H1 (cell line): Measurements from ENCODE around the gene USP12. TPM values are rescaled to one million over a fixed set of nuclear protein-coding genes. Genes with fewer than 3 reads are reported as not detected.

ENCODE experiments used
- CTCF ChIA-PET: fragments of 300-600 bp; sonication (Branson Sonifier 250); formaldehyde crosslinking; loops from one replicate; lab custom pipeline; 2021; ENCODE audit not compliant: partially characterized antibody; lab: Charles Lee
- POLR2A ChIA-PET: fragments of 300-600 bp; sonication (Branson Sonifier 250); formaldehyde crosslinking; loops from one replicate; lab custom pipeline; 2021; ENCODE audit warnings: inconsistent platforms; ENCODE audit not compliant: partially characterized antibody; lab: Charles Lee
- DNase-seq, 2 experiments: peaks; one replicate each; pipeline versions ENCODE4 v3.0.0 to v3.0.0-alpha.2; 2010 to 2022; ENCODE audit warnings: low spot score in 2 of 2, low read depth in 1 of 2, mixed read lengths in 1 of 2
- FAIRE-seq: peaks from 2 replicates; lab custom pipeline; 2011; peaks lifted over from hg19 to GRCh38; lab: Jason Lieb, UNC
- H2AFZ ChIP-seq: 2 replicates; pipeline ENCODE4 v1.8.1; 2012; ENCODE audit warnings: low read length, inconsistent platforms
- H2AK5ac ChIP-seq: 2 replicates; pipeline ENCODE4 v1.6.1; 2013; ENCODE audit warnings: low read depth, low read length
- H2BK120ac ChIP-seq: replicated peaks from 2 replicates; pipeline ENCODE3; 2013; ENCODE audit warnings: low read depth, low read length, inconsistent platforms
- H2BK12ac ChIP-seq: 2 replicates; pipeline ENCODE4 v1.6.1; 2013; ENCODE audit warnings: low read depth, low read length
- H2BK15ac ChIP-seq: 2 replicates; pipeline ENCODE4 v1.6.1; 2013; ENCODE audit warnings: low read length
- H2BK20ac ChIP-seq: 2 replicates; pipeline ENCODE4 v1.6.1; 2013; ENCODE audit warnings: low read length
- H2BK5ac ChIP-seq: 2 replicates; pipeline ENCODE4 v1.6.1; 2013; ENCODE audit warnings: low read depth, low read length
- H3K14ac ChIP-seq: 2 replicates; pipeline ENCODE4 v1.6.1; 2013; ENCODE audit warnings: inconsistent platforms; ENCODE audit not compliant: insufficient read length
- H3K18ac ChIP-seq: 2 replicates; pipeline ENCODE4 v1.6.1; 2013; ENCODE audit warnings: low read length; ENCODE audit errors: extremely low read depth
- H3K23ac ChIP-seq: 2 replicates; pipeline ENCODE4 v1.6.1; 2013; ENCODE audit warnings: inconsistent platforms; ENCODE audit not compliant: insufficient read length
- H3K23me2 ChIP-seq: 2 replicates; pipeline ENCODE4 v1.6.1; 2013; ENCODE audit warnings: low read depth, low read length
- H3K27ac ChIP-seq: 2 replicates; pipeline ENCODE4 v1.6.1; 2011; ENCODE audit warnings: low read depth, low read length, inconsistent platforms
- H3K27me3 ChIP-seq, 4 experiments: replicated peaks in 1 of 4; 1 replicate in 1 of 4; 2 replicates in 3 of 4; pipeline versions ENCODE4 v1.6.1 to v1.8.1; 2011 to 2013; ENCODE audit warnings: low read length in 3 of 4, mild to moderate bottlenecking in 3 of 4, inconsistent platforms in 2 of 4, mixed read lengths in 2 of 4, moderate library complexity in 1 of 4; ENCODE audit not compliant: control insufficient read depth in 3 of 4, insufficient read depth in 3 of 4; ENCODE audit errors: extremely low read depth in 1 of 4
- H3K36me3 ChIP-seq, 4 experiments: 2 replicates each; pipeline versions ENCODE4 v1.6.1 to v1.8.1; 2011 to 2013; ENCODE audit warnings: mild to moderate bottlenecking in 4 of 4, low read length in 3 of 4, moderate library complexity in 2 of 4, control low read depth in 1 of 4, inconsistent platforms in 1 of 4; ENCODE audit not compliant: insufficient read depth in 4 of 4, control insufficient read depth in 2 of 4
- H3K4ac ChIP-seq: replicated peaks from 2 replicates; pipeline ENCODE3; 2013; ENCODE audit warnings: low read length, low read depth, mixed read lengths, inconsistent platforms; ENCODE audit not compliant: insufficient read length
- H3K4me1 ChIP-seq, 4 experiments: replicated peaks in 1 of 4; 1 replicate in 1 of 4; 2 replicates in 3 of 4; pipeline versions ENCODE4 v1.6.1 to v1.8.1; 2011 to 2013; ENCODE audit warnings: low read length in 3 of 4, inconsistent platforms in 2 of 4, mixed read lengths in 1 of 4; ENCODE audit not compliant: insufficient read depth in 4 of 4, control insufficient read depth in 3 of 4
- H3K4me2 ChIP-seq, 2 experiments: 2 replicates each; pipeline versions ENCODE4 v1.6.1 to v1.8.1; 2011 to 2013; ENCODE audit warnings: low read depth in 2 of 2, low read length in 2 of 2, control low read depth in 1 of 2, inconsistent platforms in 1 of 2, mild to moderate bottlenecking in 1 of 2; ENCODE audit not compliant: insufficient read depth in 1 of 2
- H3K4me3 ChIP-seq, 4 experiments: fragments of 200-600, 300-600 bp in 1 of 4; sonication (generic), shearing (Covaris generic), sonication (Bioruptor Twin) in 1 of 4; 2 replicates each; pipeline versions ENCODE4 v1.5.1 to v1.8.1; 2011 to 2016; ENCODE audit warnings: low read length in 4 of 4, low read depth in 3 of 4, control low read depth in 2 of 4, inconsistent platforms in 2 of 4, mild to moderate bottlenecking in 2 of 4, mixed read lengths in 1 of 4, moderate library complexity in 1 of 4; ENCODE audit not compliant: insufficient read depth in 2 of 4; ENCODE audit errors: extremely low read depth in 1 of 4
- H3K56ac ChIP-seq: replicated peaks from 2 replicates; pipeline ENCODE3; 2013; ENCODE audit warnings: low read depth, mild to moderate bottlenecking, mixed read lengths, low read length, inconsistent platforms; ENCODE audit not compliant: insufficient read length
- H3K79me1 ChIP-seq: 2 replicates; pipeline ENCODE4 v1.6.1; 2013; ENCODE audit warnings: low read depth, low read length, control low read depth
- H3K79me2 ChIP-seq, 2 experiments: 2 replicates each; pipeline versions ENCODE4 v1.6.1 to v1.8.1; 2012 to 2013; ENCODE audit warnings: low read length in 2 of 2, mild to moderate bottlenecking in 2 of 2, inconsistent platforms in 1 of 2; ENCODE audit not compliant: insufficient read depth in 2 of 2, control insufficient read depth in 1 of 2
- H3K9ac ChIP-seq, 4 experiments: replicated peaks in 1 of 4; 1 replicate in 1 of 4; 2 replicates in 3 of 4; pipeline versions ENCODE4 v1.6.1 to v1.8.1; 2011 to 2013; ENCODE audit warnings: low read depth in 3 of 4, low read length in 3 of 4, control low read depth in 2 of 4, mild to moderate bottlenecking in 2 of 4, moderate library complexity in 2 of 4, inconsistent platforms in 1 of 4; ENCODE audit errors: extremely low read depth in 1 of 4
- H3K9me3 ChIP-seq, 2 experiments: 2 replicates each; pipeline versions ENCODE4 v1.6.1 to v1.8.1; 2012 to 2013; ENCODE audit warnings: mild to moderate bottlenecking in 2 of 2, moderate library complexity in 2 of 2, control low read depth in 1 of 2, inconsistent platforms in 1 of 2, low read depth in 1 of 2, low read length in 1 of 2, mixed read lengths in 1 of 2; ENCODE audit not compliant: insufficient read depth in 2 of 2
- H4K20me1 ChIP-seq, 2 experiments: replicated peaks in 1 of 2; 2 replicates each; pipeline versions ENCODE3 to v1.8.1; 2011 to 2013; ENCODE audit warnings: inconsistent platforms in 2 of 2, low read length in 2 of 2, mild to moderate bottlenecking in 1 of 2; ENCODE audit not compliant: insufficient read depth in 2 of 2, control insufficient read depth in 1 of 2
- H4K5ac ChIP-seq: 2 replicates; pipeline ENCODE4 v1.6.1; 2013; ENCODE audit warnings: low read length, low read depth, mixed read lengths, inconsistent platforms; ENCODE audit not compliant: insufficient read length
- H4K8ac ChIP-seq: 2 replicates; pipeline ENCODE4 v1.8.0; 2013; ENCODE audit warnings: mild to moderate bottlenecking, moderate library complexity, low read length, inconsistent platforms; ENCODE audit not compliant: insufficient read depth; ENCODE audit errors: extremely low read depth
- H4K91ac ChIP-seq: replicated peaks from 2 replicates; pipeline ENCODE3; 2013; ENCODE audit warnings: low read length, mixed read lengths, inconsistent platforms; ENCODE audit not compliant: insufficient read length
- ATF2 ChIP-seq: IDR thresholded peaks from 2 replicates; pipeline ENCODE4 v1.6.1; 2012; ENCODE audit warnings: low read length, inconsistent platforms
- ATF3 ChIP-seq: IDR thresholded peaks from 2 replicates; pipeline ENCODE4 v1.6.1; 2011; ENCODE audit warnings: low read depth, mild to moderate bottlenecking, low read length; ENCODE audit not compliant: insufficient read depth
- RNF2 ChIP-seq: fragments of 200-900, 300-1000 bp; sonication (generic); IDR thresholded peaks from 2 replicates; pipeline ENCODE4 v1.7.1; 2016; ENCODE audit warnings: borderline replicate concordance, low read depth, mild to moderate bottlenecking, antibody characterized with exemption, low read length; ENCODE audit not compliant: poor library complexity, severe bottlenecking; ENCODE audit errors: missing control alignments
- SUZ12 ChIP-seq: fragments of 200-600 bp; sonication (generic); IDR thresholded peaks from 2 replicates; pipeline ENCODE4 v1.6.1; 2012; ENCODE audit warnings: mild to moderate bottlenecking, inconsistent platforms, low read length, moderate library complexity, mixed read lengths
- YY1 ChIP-seq: IDR thresholded peaks from 2 replicates; pipeline ENCODE4 v1.6.1; 2011; ENCODE audit warnings: low read depth, mild to moderate bottlenecking, low read length
- WGBS, 2 experiments: shearing (Covaris generic) in 1 of 2; methylation state at CpG; one replicate each; pipeline versions ENCODE4 v1.1.6 to v1.1.7; 2013 to 2015; ENCODE audit warnings: low lambda C conversion rate in 2 of 2, mixed read lengths in 2 of 2, inconsistent platforms in 1 of 2, low coverage in 1 of 2, missing lambda C conversion rate in 1 of 2; ENCODE audit not compliant: insufficient replicate concordance in 2 of 2, insufficient coverage in 1 of 2, insufficient read length in 1 of 2; ENCODE audit errors: extremely low coverage in 1 of 2, missing lambda C conversion rate in 1 of 2; 5-methylcytosine and 5-hydroxymethylcytosine counted together
- long read RNA-seq, 2 experiments: library from RNA in 1 of 2; library from capped mRNA in 1 of 2; stranded (forward); transcript quantifications; one replicate each; pipeline ENCODE4 v2.0.0, GENCODE V29; 2021; ENCODE audit warnings: inconsistent platforms in 1 of 2
- polyA minus RNA-seq, 3 experiments: library from RNA; depleted of rRNA, polyadenylated mRNA; stranded (reverse); fragments of >200 nt; gene quantifications; 1 replicate in 2 of 3; 2 replicates in 1 of 3; pipeline ENCODE4 v1.2.3, GENCODE V29; 2011
- polyA plus RNA-seq, 7 experiments: library from polyadenylated mRNA; depleted of rRNA in 3 of 7; stranded (reverse) in 5 of 7; unstranded in 2 of 7; fragments of >200 nt in 5 of 7; fragments of 200-250 nt in 2 of 7; gene quantifications; 1 replicate in 5 of 7; 2 replicates in 1 of 7; 4 replicates in 1 of 7; pipeline versions ENCODE4 v1.2.1 to v1.2.3, GENCODE V29; 2011 to 2013; ENCODE audit warnings: missing spikeins in 2 of 7, mixed read lengths in 2 of 7
- total RNA-seq: library from RNA; stranded (reverse); fragmentation: NEBNext Ultra II Directional; extraction: Animal tissue kit (Norgen Biotek cat#: 25700); gene quantifications from 2 replicates; pipeline ENCODE4 v1.2.1, GENCODE V29; 2021

The USP12 gene
- total RNA-seq (27.6 and 30.0 TPM in 2 replicates), polyA plus RNA-seq (2011; rRNA removed) (2.8 and 4.0 TPM in 2 replicates), polyA minus RNA-seq (2011; rRNA and poly(A)+ RNA removed) (9.0 and 14.8 TPM in 2 replicates)
- polyA plus RNA-seq (2011; cell fraction: cytosol; rRNA removed) = 6.8 TPM
- polyA plus RNA-seq (2011; cell fraction: nucleus; rRNA removed) = 2.8 TPM
- 8.6 to 19.1 TPM (median 10.3 TPM) in 4 replicates for polyA plus RNA-seq (2012, experiment 1 of 2)
- 0.83 TPM for polyA plus RNA-seq (2012, experiment 2 of 2)
- 19.5 TPM for polyA plus RNA-seq (2013, experiment 1 of 2)
- polyA plus RNA-seq (2013, experiment 2 of 2) = 19.4 TPM
- polyA minus RNA-seq (2011; cell fraction: cytosol; rRNA and poly(A)+ RNA removed) = 8.9 TPM
- 33.1 TPM for polyA minus RNA-seq (2011; cell fraction: nucleus; rRNA and poly(A)+ RNA removed)
- long read RNA-seq, experiment 1, full-length matches to known transcripts = 11 of 30 reads
- long read RNA-seq, experiment 1, partial matches to known transcripts = 2 of 30 reads
- long read RNA-seq, experiment 1, other reads (novel, unspliced or antisense) = 17 of 30 reads
- long read RNA-seq, experiment 2, partial matches to known transcripts = 0 of 8 reads
- long read RNA-seq, experiment 2, other reads (novel, unspliced or antisense) = 8 of 8 reads

GRCh38 chr13:27171244-27171826 is at the start of gene USP12:
Gene USP12, minus strand, starts transcription at chr13:27171811. Its CDS starts 172 bp downstream, at chr13:27171639.
- no peak within 1 kb of the TSS for H3K4ac ChIP-seq
- H2BK5ac ChIP-seq = peak within 1 kb of the TSS; percentile 45; the same call in 1 of the 2 replicates
- no peak for FAIRE-seq
- peak within 1 kb of the TSS; percentile 70 for H3K56ac ChIP-seq
- H3K18ac ChIP-seq = peak within 1 kb of the TSS; percentile 36; the same call in 1 of the 2 replicates
- H3K23me2 ChIP-seq = no peaks in the 10 kb centered on the region
- H3K27ac ChIP-seq = peak within 1 kb of the TSS; percentile 63; the same call in 1 of the 2 replicates
- peak within 1 kb of the TSS; percentile 57 to 95 (median 90) for H3K4me3 ChIP-seq
- H3K79me2 ChIP-seq = peaks cover 8 to 45% of the 10 kb centered on the region in 2 experiments
- H2BK20ac ChIP-seq = no peak within 1 kb of the TSS
- peak within 1 kb of the TSS; percentile 41 for H4K91ac ChIP-seq
- no peak within 1 kb of the TSS for H3K23ac ChIP-seq
- H3K9me3 ChIP-seq = no peaks in the 10 kb centered on the region
- H3K14ac ChIP-seq = no peak within 1 kb of the TSS
- peak within 1 kb of the TSS; percentile 58 to 85 for H3K4me2 ChIP-seq
- H2BK120ac ChIP-seq = no peak within 1 kb of the TSS
- peaks cover 0 to 10% (median 4%) of the 10 kb centered on the region in 4 experiments; a peak in 3 of 7 replicates for H3K4me1 ChIP-seq
- no peaks in the 10 kb centered on the region; a peak in 1 of 8 replicates for H3K36me3 ChIP-seq
- 0 out of 2 replicates have a peak within 1 kb of the TSS, but pooled peaks have one; percentile 77 for H2BK15ac ChIP-seq
- WGBS, 2 experiments = 0% methylated on average over 10 of the region's 88 CpGs; no CpG with 5 or more reads in 1 of the 2 experiments
- peak within 1 kb of the TSS; percentile 47 to 93 (median 56) for H3K9ac ChIP-seq
- H4K20me1 ChIP-seq = peaks cover 0 to 13% of the 10 kb centered on the region in 2 experiments
- peak in 1 of 2 experiments; percentile 76 for DNase-seq
- ChIA-PET POLR2A (interaction anchor here (0.9 to 1.3 kb wide), 5 partner anchors 14 to 94 kb away, joined by 3 to 4 read pairs (median 3); no protein-coding TSS in a partner anchor), CTCF (interaction anchor here (1.0 kb wide), 1 partner anchor 170 kb away, joined by 3 read pairs; no protein-coding TSS in a partner anchor)
- no peak within 1 kb of the TSS; the same call in 1 of the 2 replicates for H2BK12ac ChIP-seq
- peak within 1 kb of the TSS; percentile 75; the same call in 1 of the 2 replicates for H4K8ac ChIP-seq
- H2AFZ ChIP-seq = peak within 1 kb of the TSS; percentile 47
- peak within 1 kb of the TSS; percentile 76 for H4K5ac ChIP-seq
- no peaks in the 10 kb centered on the region for H3K27me3 ChIP-seq
- no peak within 1 kb of the TSS for H2AK5ac ChIP-seq
- H3K79me1 ChIP-seq = no peaks in the 10 kb centered on the region
- TF ChIP-seq SUZ12 (no peak), RNF2 (no peak), YY1 (no peak), ATF3 (no peak), ATF2 (no peak)
